ENCODE data around the gene CYP20A1.
"Not testable (repeated sequence)": the region's sequence is repeated elsewhere in the genome, so short reads cannot be mapped to it uniquely, and the experiment has no call there.

CYP20A1 gene

GRCh38 chr2:203238704-203239526, at the start of gene CYP20A1:
TSS of gene CYP20A1 (plus strand) at chr2:203239018. CDS start at chr2:203239063, 45 bp downstream.
- H3K4me3 ChIP-seq, result peak within 1 kb of the TSS; percentile 83
- no peaks in the 10 kb centered on the region for H3K27me3 ChIP-seq (ENCODE audit: low read depth)
- no peaks in the 10 kb centered on the region for H3K9me3 ChIP-seq
- in situ Hi-C loops (cut with MboI; ENCODE audit: low sequenced_read_pairs), result no loop called here
- H3K36me3 ChIP-seq (replicated peaks), result peaks cover 3% of the 10 kb centered on the region; the same call in 1 of the 2 replicates
- H3K4me1 ChIP-seq, result no peaks in the 10 kb centered on the region; the same call in 1 of the 2 replicates
- DNase-seq (ENCODE audit: low spot score in 2 of 2), result peak; percentile 88 to 96

GRCh38 chr2:203190547-203190946, 48.3 kb upstream of the CYP20A1 start:
- in situ Hi-C loops (cut with MboI; ENCODE audit: low sequenced_read_pairs), result not testable (repeated sequence)

GRCh38 chr2:203191026-203191425, 47.8 kb upstream of the CYP20A1 start:
- DNase-seq (ENCODE audit: low spot score in 2 of 2); H3K36me3 ChIP-seq (replicated peaks); H3K9me3 ChIP-seq; H3K4me3 ChIP-seq; H3K4me1 ChIP-seq; H3K27me3 ChIP-seq (ENCODE audit: low read depth); in situ Hi-C loops (cut with MboI; ENCODE audit: low sequenced_read_pairs): not testable (repeated sequence)

More at GRCh38 chr2:203190547-203190946, 48.3 kb upstream of the CYP20A1 start:
- H3K9me3 ChIP-seq; H3K4me3 ChIP-seq; DNase-seq (ENCODE audit: low spot score in 2 of 2); H3K36me3 ChIP-seq (replicated peaks); H3K4me1 ChIP-seq; H3K27me3 ChIP-seq (ENCODE audit: low read depth): not testable (repeated sequence)

GRCh38 chr2:203191961-203192360, 46.9 kb upstream of the CYP20A1 start:
- H3K9me3 ChIP-seq, result no peaks in the 10 kb centered on the region
- no peaks in the 10 kb centered on the region for H3K4me1 ChIP-seq
- H3K27me3 ChIP-seq (ENCODE audit: low read depth), result no peaks in the 10 kb centered on the region
- H3K36me3 ChIP-seq (replicated peaks), result no peaks in the 10 kb centered on the region
- H3K4me3 ChIP-seq, result no peak overlapping the region
- in situ Hi-C loops (cut with MboI; ENCODE audit: low sequenced_read_pairs), result no loop called here
- DNase-seq (ENCODE audit: low spot score in 2 of 2), result no peak

GRCh38 chr2:203195331-203196036, 43.3 kb upstream of the CYP20A1 start:
- no peak for DNase-seq (ENCODE audit: low spot score in 2 of 2)
- H3K27me3 ChIP-seq (ENCODE audit: low read depth), result no peaks in the 10 kb centered on the region
- H3K4me3 ChIP-seq, result no peak overlapping the region
- no peaks in the 10 kb centered on the region for H3K9me3 ChIP-seq
- in situ Hi-C loops (cut with MboI; ENCODE audit: low sequenced_read_pairs), result no loop called here
- no peaks in the 10 kb centered on the region for H3K36me3 ChIP-seq (replicated peaks)
- H3K4me1 ChIP-seq, result no peaks in the 10 kb centered on the region

GRCh38 chr2:203200866-203201265, 38.0 kb upstream of the CYP20A1 start:
- in situ Hi-C loops (cut with MboI; ENCODE audit: low sequenced_read_pairs), result no loop called here
- no peaks in the 10 kb centered on the region for H3K9me3 ChIP-seq
- H3K27me3 ChIP-seq (ENCODE audit: low read depth), result no peaks in the 10 kb centered on the region
- DNase-seq (ENCODE audit: low spot score in 2 of 2), result no peak
- H3K36me3 ChIP-seq (replicated peaks), result no peaks in the 10 kb centered on the region
- H3K4me3 ChIP-seq, result no peak overlapping the region
- H3K4me1 ChIP-seq, result no peaks in the 10 kb centered on the region

- no peak overlapping the region for H3K4me3 ChIP-seq
- DNase-seq (ENCODE audit: low spot score in 2 of 2), result no peak
- in situ Hi-C loops (cut with MboI; ENCODE audit: low sequenced_read_pairs), result no loop called here
- no peaks in the 10 kb centered on the region for H3K36me3 ChIP-seq (replicated peaks)
- no peaks in the 10 kb centered on the region for H3K27me3 ChIP-seq (ENCODE audit: low read depth)
- H3K4me1 ChIP-seq, result no peaks in the 10 kb centered on the region
- no peaks in the 10 kb centered on the region for H3K9me3 ChIP-seq
Observed at GRCh38 chr2:203201426-203201825, 37.4 kb upstream of the CYP20A1 start.

GRCh38 chr2:203209538-203209937, 29.3 kb upstream of the CYP20A1 start:
- DNase-seq (ENCODE audit: low spot score in 2 of 2), result no peak
- H3K4me3 ChIP-seq, result no peak overlapping the region
- no peaks in the 10 kb centered on the region for H3K9me3 ChIP-seq
- in situ Hi-C loops (cut with MboI; ENCODE audit: low sequenced_read_pairs), result no loop called here
- no peaks in the 10 kb centered on the region for H3K4me1 ChIP-seq
- H3K36me3 ChIP-seq (replicated peaks), result no peaks in the 10 kb centered on the region
- H3K27me3 ChIP-seq (ENCODE audit: low read depth), result no peaks in the 10 kb centered on the region

- DNase-seq (ENCODE audit: low spot score in 2 of 2), result peak; percentile 32 to 52
- in situ Hi-C loops (cut with MboI; ENCODE audit: low sequenced_read_pairs), result no loop called here
- Histone ChIP-seq H3K4me1 (no peaks in the 10 kb centered on the region; the same call in 1 of the 2 replicates), H3K27me3 (ENCODE audit: low read depth) (no peaks in the 10 kb centered on the region), H3K4me3 (no peak overlapping the region), H3K9me3 (no peaks in the 10 kb centered on the region), H3K36me3 (replicated peaks) (no peaks in the 10 kb centered on the region)
Observed at GRCh38 chr2:203225423-203226039, 13.3 kb upstream of the CYP20A1 start.

GRCh38 chr2:203229674-203230073, 9.1 kb upstream of the CYP20A1 start:
- H3K27me3 ChIP-seq (ENCODE audit: low read depth); H3K4me3 ChIP-seq; H3K4me1 ChIP-seq; H3K36me3 ChIP-seq (replicated peaks); in situ Hi-C loops (cut with MboI; ENCODE audit: low sequenced_read_pairs); DNase-seq (ENCODE audit: low spot score in 2 of 2); H3K9me3 ChIP-seq: not testable (repeated sequence)

GRCh38 chr2:203237346-203238238, 1.2 kb upstream of the CYP20A1 start:
- in situ Hi-C loops (cut with MboI; ENCODE audit: low sequenced_read_pairs), result no loop called here
- no peak for DNase-seq (ENCODE audit: low spot score in 2 of 2)
- Histone ChIP-seq H3K9me3 (no peaks in the 10 kb centered on the region), H3K27me3 (ENCODE audit: low read depth) (no peaks in the 10 kb centered on the region), H3K4me3 (no peak overlapping the region), H3K36me3 (replicated peaks) (peaks cover 3% of the 10 kb centered on the region; the same call in 1 of the 2 replicates), H3K4me1 (no peaks in the 10 kb centered on the region; the same call in 1 of the 2 replicates)

- DNase-seq (ENCODE audit: low spot score in 2 of 2), result no peak
- Histone ChIP-seq H3K36me3 (replicated peaks) (peaks cover 3% of the 10 kb centered on the region; the same call in 1 of the 2 replicates), H3K4me1 (no peaks in the 10 kb centered on the region; the same call in 1 of the 2 replicates), H3K4me3 (peak overlapping the region; percentile 83), H3K9me3 (no peaks in the 10 kb centered on the region), H3K27me3 (ENCODE audit: low read depth) (no peaks in the 10 kb centered on the region)
- in situ Hi-C loops (cut with MboI; ENCODE audit: low sequenced_read_pairs), result no loop called here
Observed at GRCh38 chr2:203238292-203238703, 520 bp upstream of the CYP20A1 start.

GRCh38 chr2:203240491-203240890, 1.7 kb downstream of the CYP20A1 start:
- DNase-seq (ENCODE audit: low spot score in 2 of 2), result no peak
- H3K4me3 ChIP-seq, result no peak overlapping the region

More at GRCh38 chr2:203240491-203240890, 1.7 kb downstream of the CYP20A1 start:
- H3K27me3 ChIP-seq (ENCODE audit: low read depth), result no peaks in the 10 kb centered on the region
- in situ Hi-C loops (cut with MboI; ENCODE audit: low sequenced_read_pairs), result no loop called here
- H3K36me3 ChIP-seq (replicated peaks), result peaks cover 3% of the 10 kb centered on the region; the same call in 1 of the 2 replicates
- no peaks in the 10 kb centered on the region for H3K9me3 ChIP-seq
- no peaks in the 10 kb centered on the region; the same call in 1 of the 2 replicates for H3K4me1 ChIP-seq

Data from HAP-1 (cell line).